Measurements from ENCODE around the gene UBR2.
"Not testable (repeated sequence)": the region's sequence is repeated elsewhere in the genome, so short reads cannot be mapped to it uniquely, and the experiment has no call there.

UBR2 gene

DNA sequence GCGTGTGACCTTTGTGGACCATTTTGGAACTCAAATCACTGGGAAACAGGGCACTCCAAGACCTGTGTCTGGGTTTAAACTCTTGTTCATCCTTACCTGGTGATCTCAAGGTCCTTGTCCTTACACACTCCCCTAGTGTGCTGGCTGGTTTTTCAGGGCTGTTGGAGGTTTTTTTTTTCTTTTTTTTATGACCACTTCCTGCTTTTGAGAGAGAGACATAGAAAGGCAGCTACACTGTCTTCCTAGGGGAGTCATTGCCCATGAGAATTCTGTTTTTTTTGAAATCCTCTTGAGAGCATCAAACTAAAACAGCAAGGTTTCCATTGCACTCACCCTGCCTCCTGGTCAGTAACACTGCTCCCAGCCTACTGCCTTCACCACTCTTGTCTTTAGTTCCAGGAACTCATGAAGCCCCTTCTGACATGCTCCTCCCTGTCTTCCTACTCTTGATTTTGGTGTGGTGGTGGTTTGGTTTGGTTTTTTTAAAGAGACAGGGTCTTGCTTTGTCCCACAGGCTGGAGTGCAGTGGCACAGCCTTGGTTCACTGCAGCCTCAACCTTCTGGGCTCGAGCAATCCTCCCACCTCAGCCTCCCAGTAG lies 130.0 kb downstream of the UBR2 start:
- no peak for DNase-seq

DNA sequence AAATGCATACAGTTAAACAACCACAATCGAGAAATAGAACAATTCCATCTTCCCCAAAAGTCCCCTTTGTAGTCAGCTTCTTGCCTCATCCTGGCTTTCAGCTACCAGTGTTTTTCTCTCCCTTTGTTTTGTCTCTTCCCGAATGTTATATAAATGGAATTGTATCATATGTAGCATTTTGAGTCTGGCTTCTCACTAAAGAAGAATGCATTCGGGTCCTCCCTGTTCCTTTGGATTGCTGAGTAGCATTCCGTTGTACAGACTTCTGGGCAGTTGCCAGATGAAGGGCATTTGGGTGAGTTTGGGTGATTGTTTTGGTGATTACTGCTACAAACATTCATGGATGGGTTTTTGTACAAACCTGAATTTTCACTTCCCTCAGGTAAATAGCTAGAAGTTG lies 130.8 kb downstream of the UBR2 start:
- DNase-seq = no peak

DNA sequence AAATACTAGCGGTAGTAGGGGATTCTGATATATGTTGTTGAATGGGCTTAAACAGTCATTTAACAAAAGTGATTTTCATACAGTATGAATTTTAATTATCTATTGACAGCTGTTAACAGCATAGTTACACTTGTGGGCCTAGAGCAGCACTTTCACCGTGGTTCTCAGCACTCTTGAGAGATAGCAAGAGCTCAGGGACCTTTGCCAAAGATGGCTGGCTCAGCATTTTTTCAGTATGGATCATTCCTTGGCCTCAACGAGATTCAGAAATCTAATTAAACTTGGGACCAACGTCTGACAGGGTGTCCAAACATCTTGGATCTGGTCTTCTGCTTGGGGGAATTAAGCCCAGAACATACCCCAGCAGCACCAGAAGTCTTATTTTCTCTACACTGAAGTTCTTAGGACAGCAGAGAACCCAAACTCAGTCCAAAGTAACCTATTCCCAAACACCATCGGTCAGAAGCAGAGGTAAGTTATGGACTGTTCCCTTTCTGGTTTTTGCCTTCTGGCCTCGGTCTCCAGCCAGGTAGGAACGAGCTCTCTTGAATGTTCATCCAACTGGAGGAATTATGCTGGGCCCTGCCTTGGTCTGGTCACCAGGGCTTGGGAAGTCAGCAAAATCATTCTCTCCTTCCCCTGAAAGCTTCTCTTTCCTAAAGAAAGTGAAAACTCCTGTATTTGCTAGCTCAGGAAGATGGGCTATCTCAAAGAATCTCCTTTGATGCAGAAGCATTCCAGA lies 132.9 kb downstream of the UBR2 start:
- no peak for DNase-seq

DNA sequence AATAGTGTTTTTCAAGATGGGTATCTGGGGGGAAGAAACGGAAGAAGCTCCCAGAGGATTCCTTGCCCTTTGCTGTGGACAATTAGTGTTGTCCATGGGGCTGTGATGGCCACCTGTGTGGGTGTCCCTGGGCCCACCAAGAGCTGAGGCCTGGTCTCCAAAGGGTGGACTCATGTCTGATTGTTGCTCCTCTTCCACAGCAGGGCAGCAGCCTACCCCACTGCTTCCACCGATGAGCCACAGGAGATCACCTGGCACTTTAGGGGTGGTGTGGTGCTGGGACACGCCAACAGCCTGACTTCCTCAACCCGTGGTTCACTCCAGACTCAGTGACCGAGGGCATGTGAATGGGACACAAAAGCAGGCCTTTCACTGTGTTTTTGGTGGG lies 133.4 kb downstream of the UBR2 start:
- DNase-seq = no peak

DNA sequence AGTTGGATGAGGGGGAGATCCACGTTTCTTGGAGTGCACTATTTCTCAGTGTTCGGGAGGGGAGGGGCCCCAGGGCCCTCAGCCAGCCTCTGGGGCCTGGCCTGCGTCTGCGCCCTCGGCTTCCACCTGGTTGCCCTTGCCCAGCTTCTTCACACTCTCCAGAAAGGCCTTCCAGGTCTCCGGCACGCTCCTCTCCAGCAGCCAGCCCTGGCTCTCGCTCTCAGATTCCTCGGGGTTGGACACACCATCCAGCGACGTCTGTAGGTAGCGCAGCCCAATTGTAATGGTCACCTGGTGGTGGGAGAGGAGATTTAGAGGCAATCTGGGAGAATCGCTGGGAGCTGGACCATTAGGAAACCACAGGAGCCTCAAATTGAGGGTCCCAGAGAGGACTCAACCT lies 134.4 kb downstream of the UBR2 start:
- no peak for DNase-seq

DNA sequence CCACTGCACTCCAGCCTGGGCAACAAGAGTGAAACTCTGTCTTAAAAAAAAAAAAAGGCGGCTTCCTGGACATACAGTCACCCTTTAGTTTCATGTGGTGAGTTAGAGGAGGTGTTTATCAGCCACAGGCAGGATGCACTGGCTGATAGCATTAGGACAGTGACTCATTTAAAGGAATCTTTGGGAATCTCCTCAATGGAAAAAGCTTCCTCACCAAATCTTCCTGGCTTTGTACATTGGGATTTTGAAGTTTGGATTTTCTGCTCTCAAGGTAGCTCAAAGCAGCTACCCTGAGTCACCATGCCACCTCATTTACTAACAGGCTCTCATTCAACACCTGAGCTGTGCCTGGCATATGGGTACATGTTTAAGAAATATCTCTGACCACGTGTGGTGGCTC lies 138.4 kb downstream of the UBR2 start:
- DNase-seq = no peak

DNA sequence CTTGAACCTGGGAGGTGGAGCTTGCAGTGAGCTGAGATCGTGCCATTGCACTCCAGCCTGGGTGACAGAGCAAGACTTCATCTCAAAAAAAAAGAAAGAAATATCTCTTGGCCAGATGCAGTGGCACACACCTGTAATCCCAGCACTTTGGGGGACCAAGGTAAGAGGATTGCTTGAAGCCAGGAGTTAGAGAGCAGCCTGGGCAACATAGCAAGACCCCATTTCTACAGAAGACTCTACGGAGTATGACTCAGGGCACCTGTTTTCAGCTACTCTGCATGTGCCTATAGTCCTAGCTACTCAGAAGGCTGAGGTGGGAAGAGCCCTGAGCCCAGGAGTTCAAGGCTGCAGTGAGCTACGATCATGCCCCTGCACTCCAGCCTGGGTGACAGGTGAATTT lies 139.0 kb downstream of the UBR2 start:
- not testable (repeated sequence) for DNase-seq

DNA sequence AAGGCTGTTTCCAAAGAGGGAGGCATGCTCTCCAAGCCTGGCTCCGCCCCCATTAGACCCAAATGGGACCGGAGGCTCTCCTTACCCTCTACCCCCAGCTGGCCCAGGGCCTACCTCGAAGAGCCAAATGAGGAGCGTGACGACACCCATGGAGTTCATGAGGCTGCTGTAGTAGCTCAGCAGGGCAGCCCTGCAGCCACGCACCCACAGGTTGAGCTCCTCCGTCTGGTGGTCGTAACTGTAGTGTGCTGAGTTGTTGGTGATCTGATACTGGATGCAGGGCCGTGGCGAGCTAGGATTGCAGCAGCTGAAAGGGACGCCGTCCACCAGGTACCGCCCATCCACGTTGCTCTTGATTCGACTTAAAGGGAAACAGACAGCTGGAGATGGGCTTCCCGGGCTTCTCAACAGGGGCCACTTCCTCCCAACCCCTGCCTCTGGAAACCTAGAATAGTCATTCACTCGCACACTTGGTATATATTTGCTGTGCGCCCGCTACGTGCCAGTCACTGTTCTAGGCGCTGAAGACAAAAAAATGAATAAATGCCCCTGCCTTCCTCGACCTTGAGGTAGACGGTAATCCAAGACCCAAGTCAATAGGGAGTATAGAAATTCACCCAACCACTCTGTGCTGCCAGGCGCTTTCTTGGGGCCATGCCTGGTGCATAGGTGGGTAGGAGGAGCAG lies 140.6 kb downstream of the UBR2 start:
- no peak for DNase-seq

DNA sequence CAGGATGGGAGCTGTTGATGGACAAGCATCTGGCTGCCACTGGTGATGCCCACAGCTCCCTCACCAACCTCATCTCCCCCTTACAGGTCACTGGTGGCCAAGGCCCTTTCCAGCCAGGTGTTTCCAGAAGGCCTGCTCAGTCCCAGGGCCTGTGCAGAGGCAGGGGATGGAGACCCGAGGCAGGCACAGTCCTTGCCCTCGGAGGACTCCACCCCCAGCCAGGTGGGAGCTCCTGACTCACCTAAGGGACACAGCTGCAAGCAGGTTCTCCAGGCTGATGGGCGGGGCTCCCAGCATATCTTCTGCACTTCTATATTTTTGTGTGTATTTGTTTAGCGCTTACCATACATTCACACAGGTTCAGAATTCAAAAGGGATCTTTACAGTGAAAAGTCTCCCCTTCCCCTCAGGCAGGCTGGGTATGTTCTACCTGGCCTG lies 141.1 kb downstream of the UBR2 start:
- no peak for DNase-seq

DNA sequence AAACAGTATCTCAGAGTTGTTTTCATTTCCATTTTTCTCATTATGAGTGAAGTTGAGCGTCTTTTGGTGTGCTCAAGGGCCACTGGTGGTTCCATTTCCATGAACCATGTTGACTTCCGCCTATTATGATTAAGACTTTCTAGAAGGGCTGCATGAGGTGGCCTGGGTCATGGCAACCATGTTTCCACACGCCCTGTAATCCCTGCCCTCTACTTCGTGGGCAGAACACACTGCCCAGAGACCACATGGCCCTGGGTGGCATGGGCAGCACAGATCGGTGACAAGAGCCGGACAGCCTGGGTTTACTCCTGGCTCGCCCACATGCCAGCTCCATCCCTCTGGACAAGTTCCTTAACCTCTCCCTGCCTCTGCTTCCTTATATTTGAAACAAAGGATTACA lies 143.8 kb downstream of the UBR2 start:
- no peak for DNase-seq

DNA sequence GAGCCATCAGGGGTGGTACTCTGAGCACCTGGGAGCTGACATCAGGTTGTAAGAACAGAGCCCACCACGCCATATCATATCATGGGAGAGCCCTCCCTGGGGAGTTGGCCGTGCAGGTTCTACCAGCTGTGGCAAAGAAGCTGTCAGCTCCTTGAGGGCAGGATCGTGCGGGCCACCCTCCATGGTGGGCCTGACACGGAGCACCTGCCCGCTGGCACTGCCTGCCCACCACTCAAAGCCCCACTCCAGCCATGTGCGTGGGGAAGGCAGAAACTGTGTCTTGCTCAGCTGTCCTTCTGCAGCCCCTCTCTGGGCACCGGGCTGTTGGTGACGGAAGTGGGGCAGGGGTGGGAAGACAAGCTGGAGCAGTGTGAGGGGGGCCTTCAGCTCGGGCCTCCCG lies 144.3 kb downstream of the UBR2 start:
- DNase-seq = no peak

DNA sequence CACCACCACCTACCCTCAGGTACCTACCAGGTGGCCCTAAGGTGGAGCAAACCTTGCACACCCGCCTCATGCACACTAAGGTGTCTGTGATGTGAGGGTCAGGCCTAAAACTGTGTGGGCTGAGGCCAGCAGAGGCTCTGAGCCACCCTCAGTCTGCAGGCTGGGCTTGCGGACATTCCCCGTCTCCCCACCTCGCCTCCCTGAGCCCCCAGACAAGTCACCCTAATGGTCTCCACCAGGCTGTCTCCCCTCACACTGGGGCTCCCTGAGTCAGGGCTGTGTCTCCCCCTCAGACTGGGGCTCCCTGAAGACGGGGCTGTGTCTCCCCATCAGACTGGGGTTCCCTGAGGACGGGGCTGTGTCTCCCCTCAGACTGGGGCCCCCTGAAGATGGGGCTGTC lies 146.0 kb downstream of the UBR2 start:
- DNase-seq = no peak

DNA sequence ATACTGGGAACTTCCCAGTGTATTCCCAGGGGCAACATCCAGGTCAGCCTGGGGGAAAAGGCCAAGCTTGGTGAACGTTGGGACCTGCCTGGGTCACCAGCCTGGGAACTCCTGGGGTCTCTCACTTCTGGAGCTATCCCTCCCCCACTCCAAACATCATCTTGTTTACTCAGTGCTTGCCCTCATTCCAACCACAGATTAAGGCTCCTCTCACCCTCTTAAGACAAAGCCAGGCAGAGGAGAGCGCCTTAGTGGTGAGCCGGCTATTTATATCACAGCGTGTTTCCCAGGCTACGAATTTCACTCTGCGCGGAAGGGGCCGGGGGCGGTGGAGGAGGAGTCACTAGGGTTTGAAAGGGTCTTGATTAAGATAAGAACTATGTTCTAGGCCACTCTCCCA lies 146.5 kb downstream of the UBR2 start:
- DNase-seq = no peak

DNA sequence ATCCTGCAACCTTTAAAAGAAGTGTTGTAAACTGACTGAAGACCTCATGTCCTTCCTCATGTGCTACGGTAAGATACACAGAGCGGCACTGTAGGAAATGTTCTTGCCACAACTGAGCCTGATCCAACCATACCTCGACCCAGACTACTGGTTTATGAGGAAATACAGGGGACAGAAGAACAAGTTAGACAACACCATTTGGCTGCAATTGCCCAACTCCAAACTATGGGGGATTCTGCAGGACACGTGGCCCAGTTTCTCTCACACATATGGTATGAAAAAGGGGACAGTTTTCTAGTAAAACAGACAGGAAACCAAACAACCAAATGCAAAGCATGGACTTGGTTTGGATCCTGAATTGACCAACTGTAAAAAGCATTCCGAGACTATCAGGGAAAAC lies 148.1 kb downstream of the UBR2 start:
- DNase-seq = no peak

DNA sequence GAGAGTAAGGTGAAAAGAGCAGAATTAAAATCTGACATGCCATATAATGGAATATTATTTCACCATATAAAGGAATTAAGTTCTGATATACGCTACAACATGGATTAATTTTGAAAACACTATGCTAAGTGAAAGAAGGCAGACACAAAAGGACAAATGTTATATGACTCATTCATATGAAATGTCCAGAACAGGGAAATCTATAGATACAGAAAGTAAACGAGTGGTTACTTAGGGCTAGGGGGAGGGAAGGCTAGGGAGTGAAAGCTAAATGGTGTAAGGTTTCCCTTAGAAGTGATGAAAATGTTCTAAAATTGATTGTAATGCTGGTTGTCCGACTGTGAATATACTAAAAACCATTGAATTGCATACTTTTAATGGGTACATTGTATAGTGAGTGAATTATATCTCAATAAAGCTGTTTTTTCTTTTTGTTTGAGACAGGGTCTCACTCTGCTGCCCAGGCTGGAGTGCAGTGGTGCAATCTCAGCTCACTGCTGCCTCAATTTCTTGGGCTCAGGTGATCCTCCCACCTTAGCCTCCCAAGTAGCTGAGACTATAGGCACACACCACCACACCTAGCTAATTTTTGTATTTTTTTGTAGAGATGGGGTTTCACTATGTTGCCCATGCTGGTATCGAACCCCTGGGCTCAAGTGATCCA lies 150.4 kb downstream of the UBR2 start:
- DNase-seq = no peak

DNA sequence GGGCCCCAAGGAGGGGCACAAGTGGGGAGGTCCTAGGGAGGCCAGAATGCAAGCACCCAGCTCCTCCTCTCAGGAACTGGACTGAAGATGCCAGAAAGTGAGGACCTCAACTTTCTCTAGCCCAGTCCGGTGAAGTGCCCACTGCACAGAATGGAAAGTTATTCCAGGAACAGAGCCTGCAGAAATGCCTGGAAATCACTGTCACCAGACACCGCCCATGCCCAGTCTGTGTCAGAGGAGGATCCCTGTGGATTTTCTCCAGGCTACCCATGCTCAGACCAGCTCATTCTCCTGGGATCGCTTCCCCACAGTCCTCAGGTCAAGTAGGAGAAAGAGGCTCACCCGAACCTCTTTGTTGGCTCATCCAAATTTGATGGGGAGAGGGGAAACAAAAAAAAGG lies 152.0 kb downstream of the UBR2 start:
- no peak for DNase-seq

DNA sequence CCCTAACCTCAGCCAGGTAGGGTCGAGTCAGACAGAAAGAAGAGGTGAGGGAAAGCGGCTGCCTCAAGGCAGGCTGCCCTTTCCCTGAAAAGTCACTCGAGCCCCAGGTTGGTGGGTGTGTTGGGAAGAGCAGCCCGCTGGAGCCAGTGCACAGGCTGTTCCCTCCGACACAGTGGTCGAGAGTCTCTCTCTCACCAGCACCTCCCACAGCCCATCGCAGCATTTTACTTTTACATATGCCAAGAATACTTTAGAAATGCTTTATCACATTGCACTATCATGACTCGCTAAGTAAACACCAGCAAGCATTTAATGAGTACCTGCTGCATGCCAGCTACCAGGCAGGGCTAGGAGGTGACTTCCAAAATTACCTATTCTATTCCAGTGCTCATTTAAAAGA lies 156.9 kb downstream of the UBR2 start:
- DNase-seq = no peak

DNA sequence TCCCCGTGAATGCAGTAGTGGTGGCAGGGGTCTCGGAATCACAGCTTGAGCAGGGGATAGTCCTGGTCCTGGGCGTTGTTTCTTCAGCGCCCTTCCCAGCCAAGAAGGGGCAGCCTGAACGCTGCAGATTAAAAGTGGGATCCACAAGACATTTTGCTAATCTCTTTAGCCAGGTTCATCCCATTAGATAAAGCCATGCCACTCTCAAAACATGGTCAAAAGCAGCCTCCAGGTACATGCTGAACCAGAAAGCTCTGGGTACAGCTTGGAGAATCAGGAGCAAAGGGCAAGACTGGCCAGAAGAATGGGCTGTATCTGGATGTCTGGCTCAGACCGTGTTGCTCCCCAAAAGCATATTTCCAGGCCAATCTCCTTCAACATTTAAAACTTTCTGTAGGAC lies 158.7 kb downstream of the UBR2 start, which contains the start of gene PRPH2:
TSS of gene PRPH2 (minus strand) at position 101 of the 400 bp plus-strand sequence. CDS start 263 bp downstream, outside the sequence.
- no peak for DNase-seq

DNA sequence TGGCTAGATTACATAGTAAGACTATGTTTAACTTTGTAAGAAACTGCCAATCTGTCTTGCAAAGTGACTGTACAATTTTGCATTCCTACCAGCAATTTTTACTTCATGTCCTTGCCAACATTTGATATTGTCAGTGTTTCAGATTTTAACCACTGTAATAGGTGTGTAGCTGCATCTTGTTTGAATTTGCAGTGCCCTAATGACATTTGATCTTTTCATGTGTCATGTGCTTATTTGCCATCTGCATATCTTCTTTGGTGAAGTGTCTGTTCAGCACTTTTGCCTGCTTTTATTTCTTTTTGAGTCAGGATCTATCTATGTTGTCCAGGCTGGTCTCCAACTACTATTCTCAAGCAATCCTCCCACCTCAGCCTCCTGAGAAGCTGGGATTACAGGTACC lies 161.0 kb downstream of the UBR2 start:
- DNase-seq = no peak

DNA sequence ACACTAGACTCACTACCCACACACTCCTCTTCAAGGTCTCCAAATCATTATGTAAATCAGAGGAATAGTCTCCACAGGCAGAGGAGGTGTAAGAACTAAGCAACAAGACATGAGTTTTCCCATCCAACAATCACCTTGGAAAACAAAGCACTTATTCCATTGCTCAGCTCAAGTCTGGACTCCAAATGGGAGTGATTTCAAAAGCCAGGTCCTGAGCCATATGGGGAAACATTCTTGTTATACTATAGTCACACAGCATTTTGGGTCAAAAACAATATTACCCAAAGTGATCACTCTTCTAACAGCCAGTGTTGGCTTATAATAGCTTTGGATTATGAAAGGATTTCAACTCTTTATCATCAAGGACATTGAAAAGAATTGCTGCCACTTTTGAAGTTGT lies 162.2 kb downstream of the UBR2 start:
- no peak for DNase-seq

DNA sequence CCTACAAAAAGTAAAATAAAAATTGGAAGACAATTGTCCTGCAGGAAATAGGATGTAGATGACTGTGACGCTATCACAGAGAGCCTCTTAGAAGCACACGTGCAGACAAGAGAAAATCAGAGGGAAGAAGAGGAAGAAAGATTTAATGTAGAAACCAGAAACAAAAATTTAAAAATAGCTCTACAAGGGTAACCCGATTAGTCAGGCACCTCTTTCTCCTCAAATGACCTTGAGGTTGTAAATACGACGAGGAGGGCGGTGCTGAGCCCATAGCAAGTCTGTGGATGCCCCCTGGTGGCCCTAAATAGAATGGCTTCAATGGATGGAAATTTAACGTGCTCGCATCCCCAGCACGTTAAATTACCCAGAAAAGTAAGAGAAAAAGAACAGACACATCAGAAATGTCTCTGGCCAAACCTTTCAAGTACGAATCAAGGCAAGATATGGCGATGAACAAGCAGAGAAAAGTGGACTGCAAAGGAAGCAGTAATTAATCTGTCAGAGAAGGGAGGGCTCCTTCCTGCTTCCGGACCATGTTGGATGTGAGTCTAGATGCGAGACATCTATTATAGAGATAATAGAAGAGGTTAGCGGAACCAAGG lies 162.8 kb downstream of the UBR2 start:
- DNase-seq = peak; percentile 85

DNA sequence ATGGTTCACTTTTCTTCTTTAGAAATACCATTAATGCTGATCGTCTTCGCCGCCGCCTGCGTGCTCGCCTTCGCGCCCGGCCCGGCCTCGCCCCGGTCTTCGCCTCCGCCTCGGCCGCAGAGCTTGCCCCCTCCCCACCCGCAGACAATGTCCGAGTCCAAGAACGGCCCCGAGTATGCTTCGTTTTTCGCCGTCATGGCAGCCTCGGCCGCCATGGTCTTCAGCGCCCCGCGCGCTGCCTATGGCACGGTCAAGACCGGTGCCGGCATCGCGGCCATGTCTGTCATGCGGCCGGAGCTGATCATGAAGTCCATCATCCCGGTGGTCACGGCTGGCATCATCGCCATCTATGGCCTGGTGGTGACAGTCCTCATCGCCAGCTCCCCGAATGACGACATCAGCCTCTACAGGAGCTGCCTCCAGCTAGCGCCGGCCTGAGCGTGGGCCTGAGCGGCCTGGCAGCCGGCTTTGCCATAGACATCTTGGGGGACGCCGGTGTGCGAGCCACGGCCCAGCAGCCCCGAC lies 163.3 kb downstream of the UBR2 start:
- DNase-seq = no peak

DNA sequence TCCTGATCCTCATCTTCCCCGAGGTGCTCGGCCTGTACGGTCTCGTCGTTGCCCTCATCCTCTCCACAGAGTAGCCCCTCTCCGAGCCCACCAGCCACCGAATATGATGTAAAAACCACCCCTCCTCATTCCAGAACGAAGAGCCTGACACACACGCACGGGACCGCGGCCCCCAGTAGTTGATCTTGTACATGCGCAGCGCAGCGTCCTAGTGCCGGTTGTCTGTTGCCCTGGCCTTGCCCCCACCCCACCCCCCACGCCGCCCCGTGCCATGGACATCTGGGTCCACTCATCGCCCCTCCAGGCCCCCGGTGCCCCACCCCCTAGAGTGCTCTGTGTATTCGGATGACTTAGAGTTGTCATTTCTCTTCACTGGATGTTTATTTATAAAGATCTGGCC lies 163.8 kb downstream of the UBR2 start:
- no peak for DNase-seq
